Measurements from ENCODE around the gene CCDC85B. TPM values are rescaled to one million over a fixed set of nuclear protein-coding genes. Genes with fewer than 3 reads are reported as not detected.

Gene CCDC85B
- total RNA-seq, 1 experiment from 2014 or later = 26.6 TPM

- H3K27me3 Mint-ChIP-seq (ENCODE audit: unreplicated experiment) = no peaks in the 10 kb centered on the region
- CTCF ChIA-PET = interaction anchor here (0.6 to 0.9 kb wide), 2 partner anchors 10 to 319 kb away, joined by 3 read pairs; no protein-coding TSS in a partner anchor
- peak overlapping the region; percentile 25 for H3K27ac Mint-ChIP-seq (ENCODE audit: unreplicated experiment)
- BruUV-seq (replicated peaks) = no TSS peak
- intact Hi-C loops (cut with micrococcal nuclease; ENCODE audit: unreplicated experiment) = no loop called here
- H3K4me3 Mint-ChIP-seq (ENCODE audit: low read depth, unreplicated experiment) = peak overlapping the region; percentile 83
- H3K9me3 Mint-ChIP-seq (ENCODE audit: low read depth, unreplicated experiment) = no peaks in the 10 kb centered on the region
- peaks cover 60% of the 10 kb centered on the region for H3K4me1 Mint-ChIP-seq (ENCODE audit: low read depth, unreplicated experiment)
- DNase-seq = no peak
- H3K36me3 Mint-ChIP-seq (ENCODE audit: insufficient read depth, unreplicated experiment) = peaks cover 98% of the 10 kb centered on the region
- no peak for TF ChIP-seq CTCF (IDR thresholded peaks at IDR 0.05; ENCODE audit: unreplicated experiment)
Measured at GRCh38 chr11:65892661-65893317, 2.3 kb downstream of the CCDC85B start.

GRCh38 chr11:65894034-65894591 lies 3.6 kb downstream of the CCDC85B start:
- no peak for DNase-seq
- no peak overlapping the region for H3K4me3 Mint-ChIP-seq (ENCODE audit: low read depth, unreplicated experiment)
- no TSS peak for BruUV-seq (replicated peaks)

GRCh38 chr11:65895482-65895981 lies 5.1 kb downstream of the CCDC85B start:
- no TSS peak for BruUV-seq (replicated peaks)
- peak overlapping the region; percentile 97 for H3K27ac Mint-ChIP-seq (ENCODE audit: unreplicated experiment)
- CTCF ChIA-PET = interaction anchor here (0.6 kb wide), 1 partner anchor 566 kb away, joined by 4 read pairs; no protein-coding TSS in a partner anchor
- no peak for TF ChIP-seq CTCF (IDR thresholded peaks at IDR 0.05; ENCODE audit: unreplicated experiment)
- H3K4me1 Mint-ChIP-seq (ENCODE audit: low read depth, unreplicated experiment) = peaks cover 41% of the 10 kb centered on the region
- DNase-seq = no peak
- peaks cover 98% of the 10 kb centered on the region for H3K36me3 Mint-ChIP-seq (ENCODE audit: insufficient read depth, unreplicated experiment)
- no peaks in the 10 kb centered on the region for H3K9me3 Mint-ChIP-seq (ENCODE audit: low read depth, unreplicated experiment)
- intact Hi-C loops (cut with micrococcal nuclease; ENCODE audit: unreplicated experiment) = no loop called here
- peak overlapping the region; percentile 84 for H3K4me3 Mint-ChIP-seq (ENCODE audit: low read depth, unreplicated experiment)
- no peaks in the 10 kb centered on the region for H3K27me3 Mint-ChIP-seq (ENCODE audit: unreplicated experiment)

More at GRCh38 chr11:65894034-65894591, 3.6 kb downstream of the CCDC85B start:
- intact Hi-C loops (cut with micrococcal nuclease; ENCODE audit: unreplicated experiment) = no loop called here
- Mint-ChIP-seq H3K4me1 (ENCODE audit: low read depth, unreplicated experiment) (peaks cover 54% of the 10 kb centered on the region), H3K27me3 (ENCODE audit: unreplicated experiment) (no peaks in the 10 kb centered on the region), H3K27ac (ENCODE audit: unreplicated experiment) (peak overlapping the region; percentile 28), H3K36me3 (ENCODE audit: insufficient read depth, unreplicated experiment) (peaks cover 98% of the 10 kb centered on the region), H3K9me3 (ENCODE audit: low read depth, unreplicated experiment) (no peaks in the 10 kb centered on the region)
- CTCF ChIA-PET = no interaction called here
- no peak for TF ChIP-seq CTCF (IDR thresholded peaks at IDR 0.05; ENCODE audit: unreplicated experiment)

GRCh38 chr11:65896034-65896999 lies 5.8 kb downstream of the CCDC85B start:
- intact Hi-C loops (cut with micrococcal nuclease; ENCODE audit: unreplicated experiment) = no loop called here
- no peaks in the 10 kb centered on the region for H3K27me3 Mint-ChIP-seq (ENCODE audit: unreplicated experiment)
- DNase-seq = no peak
- CTCF ChIA-PET = interaction anchor here (1.6 kb wide), 1 partner anchor 8 kb away, joined by 5 read pairs; the partner anchor contains the start of gene FIBP
- H3K9me3 Mint-ChIP-seq (ENCODE audit: low read depth, unreplicated experiment) = no peaks in the 10 kb centered on the region
- BruUV-seq (replicated peaks) = no TSS peak
- peak overlapping the region; percentile 84 for H3K4me3 Mint-ChIP-seq (ENCODE audit: low read depth, unreplicated experiment)
- no peak for TF ChIP-seq CTCF (IDR thresholded peaks at IDR 0.05; ENCODE audit: unreplicated experiment)
- peaks cover 93% of the 10 kb centered on the region for H3K36me3 Mint-ChIP-seq (ENCODE audit: insufficient read depth, unreplicated experiment)
- H3K4me1 Mint-ChIP-seq (ENCODE audit: low read depth, unreplicated experiment) = peaks cover 44% of the 10 kb centered on the region
- peak overlapping the region; percentile 97 for H3K27ac Mint-ChIP-seq (ENCODE audit: unreplicated experiment)

Measured in Calu3 (cell line).